Measurements from ENCODE around the gene SNRPA.

DNA sequence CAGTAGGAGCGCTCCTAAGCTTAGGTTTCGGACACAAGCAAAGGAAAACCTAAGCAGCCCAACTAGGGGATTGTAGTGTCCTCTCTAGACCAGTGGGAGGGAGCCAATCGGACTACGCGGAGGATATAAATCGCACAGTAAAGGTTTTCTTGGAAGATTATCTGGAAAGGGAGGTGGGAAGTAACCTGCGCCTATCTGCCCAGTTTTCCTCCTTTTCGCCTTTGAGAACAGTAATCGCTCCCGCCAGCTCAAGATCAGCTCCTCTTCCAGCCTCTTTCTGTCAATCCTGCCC, 26.6 kb downstream of the SNRPA start:
- TF ChIP-seq, protein P1, sequence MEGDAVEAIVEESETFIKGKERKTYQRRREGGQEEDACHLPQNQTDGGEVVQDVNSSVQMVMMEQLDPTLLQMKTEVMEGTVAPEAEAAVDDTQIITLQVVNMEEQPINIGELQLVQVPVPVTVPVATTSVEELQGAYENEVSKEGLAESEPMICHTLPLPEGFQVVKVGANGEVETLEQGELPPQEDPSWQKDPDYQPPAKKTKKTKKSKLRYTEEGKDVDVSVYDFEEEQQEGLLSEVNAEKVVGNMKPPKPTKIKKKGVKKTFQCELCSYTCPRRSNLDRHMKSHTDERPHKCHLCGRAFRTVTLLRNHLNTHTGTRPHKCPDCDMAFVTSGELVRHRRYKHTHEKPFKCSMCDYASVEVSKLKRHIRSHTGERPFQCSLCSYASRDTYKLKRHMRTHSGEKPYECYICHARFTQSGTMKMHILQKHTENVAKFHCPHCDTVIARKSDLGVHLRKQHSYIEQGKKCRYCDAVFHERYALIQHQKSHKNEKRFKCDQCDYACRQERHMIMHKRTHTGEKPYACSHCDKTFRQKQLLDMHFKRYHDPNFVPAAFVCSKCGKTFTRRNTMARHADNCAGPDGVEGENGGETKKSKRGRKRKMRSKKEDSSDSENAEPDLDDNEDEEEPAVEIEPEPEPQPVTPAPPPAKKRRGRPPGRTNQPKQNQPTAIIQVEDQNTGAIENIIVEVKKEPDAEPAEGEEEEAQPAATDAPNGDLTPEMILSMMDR (IDR thresholded peaks at IDR 0.05): no peak
- no peak for TF ChIP-seq POLR2A (IDR thresholded peaks at IDR 0.05)

Data from body of pancreas (tissue), 4 donors.